ENCODE data around the gene RFX1. TPM values are rescaled to one million over a fixed set of nuclear protein-coding genes. Genes with fewer than 3 reads are reported as not detected.

The RFX1 gene
- polyA plus RNA-seq, 1 donor (not counting 4 experiments of a cell fraction or from before 2014, with no cell fraction given), result 0.45 TPM

- Histone ChIP-seq H4K20me1 (ENCODE audit: control insufficient read depth, extremely low read depth, insufficient read depth, low read length) (no peaks in the 10 kb centered on the region), H3K36me3 (ENCODE audit: control insufficient read depth in 2 of 2, extremely low read depth in 1 of 2, insufficient read depth in 2 of 2, low read length in 2 of 2) (peaks cover 15 to 19% of the 10 kb centered on the region in 2 experiments), H3K4me2 (ENCODE audit: control insufficient read depth, extremely low read depth, insufficient read depth, low read depth, low read length) (no peak overlapping the region), H3K9ac (ENCODE audit: control insufficient read depth, extremely low read depth, insufficient read depth, low read length) (no peak overlapping the region), H3K4me1 (ENCODE audit: control insufficient read depth, extremely low read depth, insufficient read depth, low read length) (peaks cover under 1% of the 10 kb centered on the region), H3K4me3 (ENCODE audit: control insufficient read depth in 2 of 3, extremely low read depth in 1 of 3, insufficient read depth in 2 of 3, low read depth in 1 of 3, low read length in 3 of 3) (no peak overlapping the region), H3K9me1 (ENCODE audit: control insufficient read depth, extremely low read depth, insufficient read depth, low read length) (no peaks in the 10 kb centered on the region), H3K27me3 (ENCODE audit: control insufficient read depth, extremely low read depth, insufficient read depth, low read length) (no peaks in the 10 kb centered on the region), H3K79me2 (ENCODE audit: control insufficient read depth, insufficient read depth, low read length) (no peaks in the 10 kb centered on the region), H2AFZ (ENCODE audit: control insufficient read depth, low read length) (no peak overlapping the region), H3K9me3 (ENCODE audit: control insufficient read depth, low read depth, low read length) (no peaks in the 10 kb centered on the region), H3K27ac (ENCODE audit: control insufficient read depth, insufficient read depth, low read length) (no peak overlapping the region)
- TF ChIP-seq CTCF (optimal IDR thresholded peaks at IDR 0.05 in 1 of 3, IDR thresholded peaks at IDR 0.05 in 1 of 3, conservative IDR thresholded peaks at IDR 0.05 in 1 of 3; ENCODE audit: extremely low read depth in 1 of 3, insufficient read depth in 2 of 3, low read length in 3 of 3), result no peak
- no peak for TF ChIP-seq EZH2 (IDR thresholded peaks at IDR 0.05; ENCODE audit: low read length)
- dilution Hi-C loops (cut with MboI; ENCODE audit: extremely low pct_ligation_motif_present, low sequenced_read_pairs), result no loop called here
- DNase-seq (ENCODE audit: low read depth, low spot score) (no peak), FAIRE-seq (no peak)
Measured at GRCh38 chr19:13926715-13927114, 79.4 kb downstream of the RFX1 start.

- H3K9me1 ChIP-seq (ENCODE audit: control insufficient read depth, extremely low read depth, insufficient read depth, low read length), result no peaks in the 10 kb centered on the region
- H3K27me3 ChIP-seq (ENCODE audit: control insufficient read depth, extremely low read depth, insufficient read depth, low read length), result no peaks in the 10 kb centered on the region
- DNase-seq (ENCODE audit: low read depth, low spot score) (no peak), FAIRE-seq (no peak)
- no peaks in the 10 kb centered on the region for H3K9me3 ChIP-seq (ENCODE audit: control insufficient read depth, low read depth, low read length)
- no peak overlapping the region for H3K4me2 ChIP-seq (ENCODE audit: control insufficient read depth, extremely low read depth, insufficient read depth, low read depth, low read length)
- dilution Hi-C loops (cut with MboI; ENCODE audit: extremely low pct_ligation_motif_present, low sequenced_read_pairs), result no loop called here
- H3K4me1 ChIP-seq (ENCODE audit: control insufficient read depth, extremely low read depth, insufficient read depth, low read length), result no peaks in the 10 kb centered on the region
- peaks cover 18 to 23% of the 10 kb centered on the region in 2 experiments for H3K36me3 ChIP-seq (ENCODE audit: control insufficient read depth in 2 of 2, extremely low read depth in 1 of 2, insufficient read depth in 2 of 2, low read length in 2 of 2)
- H3K4me3 ChIP-seq (ENCODE audit: control insufficient read depth in 2 of 3, extremely low read depth in 1 of 3, insufficient read depth in 2 of 3, low read depth in 1 of 3, low read length in 3 of 3), result no peak overlapping the region
- H3K9ac ChIP-seq (ENCODE audit: control insufficient read depth, extremely low read depth, insufficient read depth, low read length), result no peak overlapping the region
- TF ChIP-seq EZH2 (IDR thresholded peaks at IDR 0.05; ENCODE audit: low read length) (no peak), CTCF (optimal IDR thresholded peaks at IDR 0.05 in 1 of 3, IDR thresholded peaks at IDR 0.05 in 1 of 3, conservative IDR thresholded peaks at IDR 0.05 in 1 of 3; ENCODE audit: extremely low read depth in 1 of 3, insufficient read depth in 2 of 3, low read length in 3 of 3) (no peak)
- H4K20me1 ChIP-seq (ENCODE audit: control insufficient read depth, extremely low read depth, insufficient read depth, low read length), result no peaks in the 10 kb centered on the region
- H3K79me2 ChIP-seq (ENCODE audit: control insufficient read depth, insufficient read depth, low read length), result no peaks in the 10 kb centered on the region
- H3K27ac ChIP-seq (ENCODE audit: control insufficient read depth, insufficient read depth, low read length), result no peak overlapping the region
- no peak overlapping the region for H2AFZ ChIP-seq (ENCODE audit: control insufficient read depth, low read length)
Measured at GRCh38 chr19:13926010-13926409, 80.1 kb downstream of the RFX1 start.
